MM.1S (cell line): ENCODE data around the gene SERPINB6.

Source experiments
- CTCF ChIP-seq: fragments of 300-600 bp; sonication (generic); IDR thresholded peaks from 2 replicates; pipeline ENCODE4 v1.5.1; 2016; ENCODE audit warnings: antibody characterized with exemption, low read length, mixed read lengths
- EZH2 ChIP-seq: fragments of 300-600 bp; sonication (generic); optimal IDR thresholded peaks from 2 replicates; pipeline ENCODE3; 2017; ENCODE audit warnings: low read depth, mild to moderate bottlenecking, antibody characterized with exemption, low read length, mixed read lengths

GRCh38 chr6:2990932-2991506 lies 19.7 kb upstream of the SERPINB6 start:
- no peak for TF ChIP-seq CTCF
- no peak for TF ChIP-seq EZH2
